Stomach smooth muscle (tissue), 2 donors: ENCODE data around the gene STAT5B.

ENCODE experiments used
- H3K27ac ChIP-seq: one replicate; pipeline ENCODE4 v1.7.0; 2013; ENCODE audit warnings: mild to moderate bottlenecking, low read length, inconsistent platforms
- H3K27me3 ChIP-seq, 2 donors: one replicate each; pipeline ENCODE4 v1.7.0; 2013; ENCODE audit warnings: low read length in 2 of 2; ENCODE audit not compliant: insufficient read depth in 2 of 2, control insufficient read depth in 1 of 2
- H3K36me3 ChIP-seq, 2 donors: one replicate each; pipeline ENCODE4 v1.7.0; 2013; ENCODE audit warnings: low read length in 2 of 2; ENCODE audit not compliant: control insufficient read depth in 2 of 2, insufficient read depth in 2 of 2
- H3K4me1 ChIP-seq: one replicate; pipeline ENCODE4 v1.7.0; 2013; ENCODE audit warnings: low read length; ENCODE audit not compliant: control insufficient read depth, insufficient read depth
- H3K4me3 ChIP-seq, 2 donors: one replicate each; pipeline ENCODE4 v1.7.0; 2013; ENCODE audit warnings: low read length in 2 of 2
- H3K9ac ChIP-seq, 2 donors: one replicate each; pipeline ENCODE4 v1.7.0; 2013; ENCODE audit warnings: low read length in 2 of 2, mild to moderate bottlenecking in 1 of 2
- H3K9me3 ChIP-seq, 2 donors: one replicate each; pipeline ENCODE4 v1.7.0; 2013; ENCODE audit warnings: low read length in 2 of 2; ENCODE audit not compliant: control insufficient read depth in 2 of 2
- donor health status: healthy.
- donor health status: Pancreatic carcinoma.

The STAT5B gene

GRCh38 chr17:42291129-42291528, 14.9 kb upstream of the STAT5B start:
- Histone ChIP-seq H3K4me3 (no peak overlapping the region), H3K9me3 (no peaks in the 10 kb centered on the region), H3K27me3 (no peaks in the 10 kb centered on the region), H3K4me1 (peaks cover 30% of the 10 kb centered on the region), H3K27ac (no peak overlapping the region), H3K9ac (no peak overlapping the region), H3K36me3 (peaks cover 5 to 21% of the 10 kb centered on the region in 2 donors)

- H3K27me3 ChIP-seq, result no peaks in the 10 kb centered on the region
- no peak overlapping the region for H3K4me3 ChIP-seq
- H3K27ac ChIP-seq, result no peak overlapping the region
- peaks cover under 1 to 16% of the 10 kb centered on the region in 2 donors for H3K36me3 ChIP-seq
- no peaks in the 10 kb centered on the region for H3K9me3 ChIP-seq
- H3K4me1 ChIP-seq, result peaks cover 30% of the 10 kb centered on the region
- no peak overlapping the region for H3K9ac ChIP-seq
Observed at GRCh38 chr17:42290577-42290976, 14.4 kb upstream of the STAT5B start.

- no peaks in the 10 kb centered on the region for H3K9me3 ChIP-seq
- H3K27me3 ChIP-seq, result no peaks in the 10 kb centered on the region
- H3K9ac ChIP-seq, result no peak overlapping the region
- H3K36me3 ChIP-seq, result peaks cover 0 to 8% of the 10 kb centered on the region in 2 donors
- no peak overlapping the region for H3K27ac ChIP-seq
- peaks cover 30% of the 10 kb centered on the region for H3K4me1 ChIP-seq
- H3K4me3 ChIP-seq, result peak overlapping the region in 1 of 2 donors; percentile 79
Observed at GRCh38 chr17:42289611-42290181, 13.5 kb upstream of the STAT5B start.

- peaks cover 0 to 4% of the 10 kb centered on the region in 2 donors for H3K36me3 ChIP-seq
- no peaks in the 10 kb centered on the region for H3K9me3 ChIP-seq
- peak overlapping the region; percentile 93 for H3K27ac ChIP-seq
- H3K4me1 ChIP-seq, result peaks cover 30% of the 10 kb centered on the region
- peak overlapping the region; percentile 36 to 91 for H3K9ac ChIP-seq
- peak overlapping the region; percentile 79 to 85 for H3K4me3 ChIP-seq
- no peaks in the 10 kb centered on the region for H3K27me3 ChIP-seq
Observed at GRCh38 chr17:42288803-42289610, 12.8 kb upstream of the STAT5B start.

GRCh38 chr17:42287977-42288802, 12.0 kb upstream of the STAT5B start, which contains the start of gene STAT5A:
Gene STAT5A, plus strand, starts transcription at chr17:42288498. Its CDS starts 914 bp downstream, at chr17:42289412.
- no peaks in the 10 kb centered on the region for H3K9me3 ChIP-seq
- H3K27me3 ChIP-seq, result no peaks in the 10 kb centered on the region
- peak within 1 kb of the TSS; percentile 79 to 85 for H3K4me3 ChIP-seq
- H3K4me1 ChIP-seq, result peaks cover 30% of the 10 kb centered on the region
- H3K27ac ChIP-seq, result peak within 1 kb of the TSS; percentile 93
- H3K36me3 ChIP-seq, result peaks cover 0 to 4% of the 10 kb centered on the region in 2 donors
- peak within 1 kb of the TSS; percentile 84 to 91 for H3K9ac ChIP-seq

GRCh38 chr17:42287305-42287976, 11.2 kb upstream of the STAT5B start:
- H3K9ac ChIP-seq, result peak overlapping the region; percentile 84 to 91
- H3K4me1 ChIP-seq, result peaks cover 30% of the 10 kb centered on the region
- peak overlapping the region; percentile 93 for H3K27ac ChIP-seq
- peak overlapping the region; percentile 79 to 85 for H3K4me3 ChIP-seq
- H3K27me3 ChIP-seq, result no peaks in the 10 kb centered on the region
- H3K9me3 ChIP-seq, result no peaks in the 10 kb centered on the region
- H3K36me3 ChIP-seq, result peaks cover 0 to 4% of the 10 kb centered on the region in 2 donors

- Histone ChIP-seq H3K27ac (peak overlapping the region; percentile 93), H3K9me3 (no peaks in the 10 kb centered on the region), H3K4me1 (peaks cover 30% of the 10 kb centered on the region), H3K27me3 (no peaks in the 10 kb centered on the region), H3K36me3 (peaks cover 0 to 2% of the 10 kb centered on the region in 2 donors), H3K4me3 (peak overlapping the region; percentile 79 to 85), H3K9ac (peak overlapping the region; percentile 84 to 91)
Observed at GRCh38 chr17:42286411-42287221, 10.4 kb upstream of the STAT5B start.

- no peaks in the 10 kb centered on the region for H3K27me3 ChIP-seq
- H3K36me3 ChIP-seq, result no peaks in the 10 kb centered on the region
- no peak overlapping the region for H3K4me3 ChIP-seq
- no peak overlapping the region for H3K9ac ChIP-seq
- H3K4me1 ChIP-seq, result peaks cover 30% of the 10 kb centered on the region
- no peaks in the 10 kb centered on the region for H3K9me3 ChIP-seq
- H3K27ac ChIP-seq, result peak overlapping the region; percentile 31
Observed at GRCh38 chr17:42285346-42286050, 9.3 kb upstream of the STAT5B start.

- H3K9ac ChIP-seq, result no peak overlapping the region
- H3K27ac ChIP-seq, result no peak overlapping the region
Observed at GRCh38 chr17:42284566-42284965, 8.4 kb upstream of the STAT5B start.

More at GRCh38 chr17:42284566-42284965, 8.4 kb upstream of the STAT5B start:
- Histone ChIP-seq H3K4me1 (peaks cover 30% of the 10 kb centered on the region), H3K4me3 (no peak overlapping the region), H3K27me3 (no peaks in the 10 kb centered on the region), H3K36me3 (no peaks in the 10 kb centered on the region), H3K9me3 (no peaks in the 10 kb centered on the region)
